Measurements from ENCODE around the gene UIMC1.

The UIMC1 gene

DNA sequence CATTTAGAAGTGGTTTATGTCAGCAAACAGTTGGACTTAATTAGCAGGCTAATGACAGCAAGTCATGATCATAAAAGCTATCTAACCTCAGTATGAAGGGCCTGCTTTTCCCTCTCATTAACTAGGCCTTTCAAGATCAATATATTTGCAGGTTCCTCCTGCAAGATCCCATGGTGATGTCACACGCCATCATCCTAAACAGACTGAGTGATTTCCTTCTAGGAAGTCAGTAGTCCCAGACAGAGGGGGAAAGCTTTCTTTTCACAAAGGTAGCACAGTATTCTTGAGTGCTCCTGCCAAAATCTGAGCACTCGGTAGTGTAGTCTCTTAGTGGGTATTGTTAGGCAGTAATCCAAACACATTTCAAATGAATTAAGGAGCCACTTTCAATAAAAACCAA lies 52.5 kb downstream of the UIMC1 start:
- no peaks in the 10 kb centered on the region for H3K9me3 ChIP-seq (ENCODE audit: control insufficient read depth, insufficient read depth, low read length)
- no peak overlapping the region for H3K9ac ChIP-seq (ENCODE audit: low read depth, low read length)
- H3K36me3 ChIP-seq (ENCODE audit: control insufficient read depth, insufficient read depth, low read length): peaks cover 87% of the 10 kb centered on the region
- no peaks in the 10 kb centered on the region for H3K27me3 ChIP-seq (ENCODE audit: control insufficient read depth, insufficient read depth, low read length)
- no peak overlapping the region for H3K27ac ChIP-seq (ENCODE audit: low read depth, low read length)
- peaks cover 5% of the 10 kb centered on the region; the same call in 1 of the 2 replicates for H3K4me1 ChIP-seq (ENCODE audit: control insufficient read depth, insufficient read depth, low read length)
- H3K4me3 ChIP-seq (ENCODE audit: low read depth, low read length): no peak overlapping the region

DNA sequence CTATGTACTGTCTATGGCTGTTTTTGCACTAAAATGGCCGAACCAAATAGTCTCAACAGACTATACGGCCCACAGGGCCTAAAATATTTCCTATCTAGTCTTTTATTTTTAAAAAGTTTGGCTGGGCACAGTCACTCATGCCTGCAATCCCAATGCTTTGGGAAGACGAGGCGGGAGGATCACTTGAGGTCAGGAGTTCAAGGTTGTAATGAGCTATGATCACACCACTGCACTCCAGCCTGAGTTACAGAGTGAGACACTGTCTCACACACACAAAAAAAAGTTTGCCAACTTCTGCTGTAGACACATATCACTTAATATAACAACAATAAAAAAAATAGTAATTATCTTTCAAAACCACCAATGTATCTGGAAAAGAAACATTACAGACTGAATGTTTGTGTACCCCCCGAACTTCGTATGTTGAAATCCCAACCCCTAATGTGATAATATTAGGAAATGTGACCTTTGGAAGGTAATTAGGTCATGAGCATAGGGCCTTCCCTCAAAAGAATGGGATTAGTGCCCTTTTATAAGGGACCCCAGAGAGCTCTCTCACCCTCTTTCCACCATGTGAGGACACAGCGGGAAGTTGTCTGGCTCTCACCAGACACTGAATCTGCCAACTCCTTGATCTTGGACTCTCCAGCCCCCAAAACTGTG lies 53.9 kb downstream of the UIMC1 start:
- H3K9me3 ChIP-seq (ENCODE audit: control insufficient read depth, insufficient read depth, low read length): no peaks in the 10 kb centered on the region
- no peak overlapping the region for H3K9ac ChIP-seq (ENCODE audit: low read depth, low read length)
- H3K4me3 ChIP-seq (ENCODE audit: low read depth, low read length): no peak overlapping the region
- peaks cover 16% of the 10 kb centered on the region for H3K4me1 ChIP-seq (ENCODE audit: control insufficient read depth, insufficient read depth, low read length)
- H3K36me3 ChIP-seq (ENCODE audit: control insufficient read depth, insufficient read depth, low read length): peaks cover 85% of the 10 kb centered on the region
- H3K27ac ChIP-seq (ENCODE audit: low read depth, low read length): no peak overlapping the region
- H3K27me3 ChIP-seq (ENCODE audit: control insufficient read depth, insufficient read depth, low read length): no peaks in the 10 kb centered on the region

DNA sequence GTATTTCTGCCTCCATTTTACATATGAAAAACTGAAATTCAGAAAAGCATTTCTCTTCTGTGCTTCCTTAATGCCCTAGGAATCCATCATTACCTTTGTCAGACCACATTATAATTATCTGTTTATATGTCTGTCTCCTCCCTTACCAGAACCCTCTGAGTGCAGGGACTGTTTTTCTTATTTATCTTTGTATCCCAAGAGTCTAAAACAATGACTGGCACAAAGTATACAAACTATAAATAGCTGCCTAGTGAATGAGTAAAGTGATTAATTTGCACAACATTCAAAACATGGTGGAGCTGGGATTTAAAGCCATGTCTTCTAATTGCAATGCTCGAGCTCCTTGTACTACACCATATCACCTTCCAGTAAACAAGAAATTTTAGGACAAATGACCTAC lies 58.1 kb downstream of the UIMC1 start:
- H3K27ac ChIP-seq (ENCODE audit: low read depth, low read length): no peak overlapping the region
- H3K4me1 ChIP-seq (ENCODE audit: control insufficient read depth, insufficient read depth, low read length): peaks cover 36% of the 10 kb centered on the region
- no peaks in the 10 kb centered on the region for H3K9me3 ChIP-seq (ENCODE audit: control insufficient read depth, insufficient read depth, low read length)
- H3K4me3 ChIP-seq (ENCODE audit: low read depth, low read length): no peak overlapping the region
- H3K36me3 ChIP-seq (ENCODE audit: control insufficient read depth, insufficient read depth, low read length): peaks cover 55% of the 10 kb centered on the region
- no peaks in the 10 kb centered on the region for H3K27me3 ChIP-seq (ENCODE audit: control insufficient read depth, insufficient read depth, low read length)
- no peak overlapping the region for H3K9ac ChIP-seq (ENCODE audit: low read depth, low read length)

DNA sequence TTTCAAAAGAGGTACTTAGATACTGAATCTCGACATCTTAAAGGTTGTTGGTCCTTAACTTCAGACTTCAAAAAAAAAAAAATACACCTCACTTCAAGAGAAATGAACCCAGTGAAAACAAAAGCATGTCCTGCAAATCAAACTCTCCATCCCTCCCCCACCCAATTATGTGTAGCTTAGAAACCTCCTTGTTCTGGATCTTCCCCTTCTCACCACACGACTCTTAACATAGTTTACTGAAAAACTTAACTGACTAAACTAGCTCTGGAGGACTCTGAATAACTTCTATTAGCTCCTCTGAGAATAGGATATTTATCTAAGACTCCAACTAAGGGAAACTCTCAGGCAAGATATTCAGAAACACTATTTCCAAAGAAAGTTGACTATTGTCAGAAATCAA lies 58.7 kb downstream of the UIMC1 start:
- Histone ChIP-seq H3K27me3 (ENCODE audit: control insufficient read depth, insufficient read depth, low read length) (no peaks in the 10 kb centered on the region), H3K4me1 (ENCODE audit: control insufficient read depth, insufficient read depth, low read length) (peaks cover 42% of the 10 kb centered on the region), H3K9me3 (ENCODE audit: control insufficient read depth, insufficient read depth, low read length) (no peaks in the 10 kb centered on the region), H3K9ac (ENCODE audit: low read depth, low read length) (no peak overlapping the region), H3K27ac (ENCODE audit: low read depth, low read length) (no peak overlapping the region), H3K4me3 (ENCODE audit: low read depth, low read length) (no peak overlapping the region), H3K36me3 (ENCODE audit: control insufficient read depth, insufficient read depth, low read length) (peaks cover 50% of the 10 kb centered on the region)

DNA sequence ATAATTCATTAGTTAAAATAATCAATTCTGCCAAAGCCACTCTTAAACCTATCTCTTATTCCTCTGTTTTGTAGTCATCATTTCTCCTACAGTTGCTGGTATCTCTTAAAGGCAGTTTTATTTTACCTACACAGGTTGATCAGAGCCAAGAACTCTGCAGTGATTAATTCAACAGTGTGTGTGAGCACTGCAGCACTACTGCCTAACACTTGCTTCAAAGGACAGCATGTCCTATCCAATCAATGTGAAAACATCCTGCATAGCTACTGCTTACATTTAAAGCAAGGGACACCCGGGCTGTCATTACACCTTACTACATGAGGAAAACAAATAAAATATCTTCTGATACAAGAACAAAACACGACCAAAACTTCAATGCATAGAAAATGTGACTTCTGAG lies 62.3 kb downstream of the UIMC1 start:
- H3K9ac ChIP-seq (ENCODE audit: low read depth, low read length): peak overlapping the region; percentile 46
- H3K9me3 ChIP-seq (ENCODE audit: control insufficient read depth, insufficient read depth, low read length): no peaks in the 10 kb centered on the region
- H3K4me3 ChIP-seq (ENCODE audit: low read depth, low read length): peak overlapping the region; percentile 30
- peak overlapping the region; percentile 93 for H3K27ac ChIP-seq (ENCODE audit: low read depth, low read length)
- no peaks in the 10 kb centered on the region for H3K27me3 ChIP-seq (ENCODE audit: control insufficient read depth, insufficient read depth, low read length)
- peaks cover 50% of the 10 kb centered on the region for H3K36me3 ChIP-seq (ENCODE audit: control insufficient read depth, insufficient read depth, low read length)
- H3K4me1 ChIP-seq (ENCODE audit: control insufficient read depth, insufficient read depth, low read length): peaks cover 45% of the 10 kb centered on the region

DNA sequence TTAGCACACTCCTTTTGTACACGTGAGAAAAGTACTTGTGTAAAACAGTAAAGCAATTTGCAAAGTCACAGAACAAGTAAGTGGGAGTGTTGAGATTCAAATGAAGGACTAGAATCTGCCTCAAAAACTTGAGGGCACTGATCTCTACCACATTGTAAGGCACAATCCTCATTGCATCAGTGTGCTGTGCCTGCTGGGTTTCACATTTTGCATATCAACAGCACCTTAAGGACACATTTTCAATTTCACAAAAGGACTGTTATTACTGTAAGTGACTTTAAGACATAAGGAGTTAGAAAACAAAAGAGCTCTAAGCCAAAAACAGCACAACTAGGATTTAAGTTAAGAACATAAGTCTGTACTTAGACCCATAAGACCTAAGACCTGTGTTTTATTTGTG lies 62.8 kb downstream of the UIMC1 start:
- peaks cover 50% of the 10 kb centered on the region for H3K36me3 ChIP-seq (ENCODE audit: control insufficient read depth, insufficient read depth, low read length)
- H3K27me3 ChIP-seq (ENCODE audit: control insufficient read depth, insufficient read depth, low read length): no peaks in the 10 kb centered on the region
- H3K4me1 ChIP-seq (ENCODE audit: control insufficient read depth, insufficient read depth, low read length): peaks cover 44% of the 10 kb centered on the region
- H3K4me3 ChIP-seq (ENCODE audit: low read depth, low read length): peak overlapping the region; percentile 30
- H3K27ac ChIP-seq (ENCODE audit: low read depth, low read length): peak overlapping the region; percentile 93
- H3K9ac ChIP-seq (ENCODE audit: low read depth, low read length): peak overlapping the region; percentile 46
- no peaks in the 10 kb centered on the region for H3K9me3 ChIP-seq (ENCODE audit: control insufficient read depth, insufficient read depth, low read length)

DNA sequence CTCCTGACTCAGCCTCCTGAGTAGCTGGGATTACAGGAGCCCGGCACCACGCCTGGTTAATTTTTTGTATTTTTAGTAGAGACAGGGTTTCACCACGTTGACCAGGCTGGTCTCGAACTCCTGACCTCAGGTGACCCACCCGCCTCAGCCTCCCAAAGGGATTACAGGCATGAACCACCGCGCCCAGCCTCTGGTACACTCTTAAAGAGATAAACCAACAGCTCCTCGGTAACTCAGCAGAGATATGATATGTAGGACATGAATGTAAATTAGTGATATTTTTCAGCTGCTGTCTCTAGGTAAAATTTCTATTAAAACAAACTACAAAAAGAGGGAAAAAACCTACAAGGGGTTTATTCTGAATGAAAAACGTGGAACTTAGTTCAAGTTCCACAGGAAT lies 64.6 kb downstream of the UIMC1 start:
- H3K4me3 ChIP-seq (ENCODE audit: low read depth, low read length): no peak overlapping the region
- no peaks in the 10 kb centered on the region for H3K9me3 ChIP-seq (ENCODE audit: control insufficient read depth, insufficient read depth, low read length)
- no peaks in the 10 kb centered on the region for H3K27me3 ChIP-seq (ENCODE audit: control insufficient read depth, insufficient read depth, low read length)
- H3K9ac ChIP-seq (ENCODE audit: low read depth, low read length): no peak overlapping the region
- H3K36me3 ChIP-seq (ENCODE audit: control insufficient read depth, insufficient read depth, low read length): peaks cover 37% of the 10 kb centered on the region
- no peak overlapping the region for H3K27ac ChIP-seq (ENCODE audit: low read depth, low read length)
- H3K4me1 ChIP-seq (ENCODE audit: control insufficient read depth, insufficient read depth, low read length): peaks cover 32% of the 10 kb centered on the region

DNA sequence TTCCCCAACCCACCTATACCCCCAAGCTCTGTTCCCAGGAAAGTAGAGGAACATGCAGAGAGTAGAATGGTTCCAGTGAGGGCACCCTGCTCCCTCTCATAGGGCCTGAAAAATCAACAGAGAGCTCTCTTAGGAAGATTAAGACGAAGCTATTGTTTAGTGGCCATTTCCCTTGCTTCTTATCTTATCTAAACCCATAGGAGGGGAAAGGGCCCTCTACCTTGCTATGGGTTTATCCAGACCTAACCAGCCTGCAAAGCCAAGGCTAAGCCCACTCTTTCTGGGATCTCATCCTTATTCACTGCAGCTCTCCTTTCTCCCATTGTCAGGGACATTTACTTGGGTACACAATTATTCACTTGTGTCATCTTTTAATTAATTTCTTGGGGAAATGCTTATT lies 68.1 kb downstream of the UIMC1 start:
- Histone ChIP-seq H3K9ac (ENCODE audit: low read depth, low read length) (no peak overlapping the region), H3K4me3 (ENCODE audit: low read depth, low read length) (no peak overlapping the region), H3K9me3 (ENCODE audit: control insufficient read depth, insufficient read depth, low read length) (no peaks in the 10 kb centered on the region), H3K27me3 (ENCODE audit: control insufficient read depth, insufficient read depth, low read length) (no peaks in the 10 kb centered on the region), H3K4me1 (ENCODE audit: control insufficient read depth, insufficient read depth, low read length) (peaks cover 13% of the 10 kb centered on the region), H3K36me3 (ENCODE audit: control insufficient read depth, insufficient read depth, low read length) (peaks cover 40% of the 10 kb centered on the region), H3K27ac (ENCODE audit: low read depth, low read length) (no peak overlapping the region)

DNA sequence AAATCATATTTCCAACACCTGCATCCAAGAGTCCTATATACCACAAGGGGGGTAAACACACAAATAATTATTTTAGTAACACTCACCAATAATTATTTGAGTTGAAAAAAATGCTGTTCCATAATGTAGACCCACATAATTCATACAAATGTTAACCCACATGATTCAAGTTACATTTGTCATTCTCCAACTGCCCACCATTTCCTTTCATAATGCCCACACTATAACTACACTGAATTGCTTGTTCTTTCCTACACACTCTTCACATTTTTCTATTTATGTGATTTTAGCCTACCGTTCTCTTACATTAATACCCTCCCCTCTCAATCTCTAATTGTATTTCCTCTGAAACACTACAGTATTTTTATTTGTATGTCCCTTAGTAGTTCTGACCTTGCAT lies 71.6 kb downstream of the UIMC1 start:
- H3K27ac ChIP-seq (ENCODE audit: low read depth, low read length): no peak overlapping the region
- no peaks in the 10 kb centered on the region for H3K9me3 ChIP-seq (ENCODE audit: control insufficient read depth, insufficient read depth, low read length)
- no peak overlapping the region for H3K4me3 ChIP-seq (ENCODE audit: low read depth, low read length)
- H3K4me1 ChIP-seq (ENCODE audit: control insufficient read depth, insufficient read depth, low read length): no peaks in the 10 kb centered on the region
- no peaks in the 10 kb centered on the region for H3K27me3 ChIP-seq (ENCODE audit: control insufficient read depth, insufficient read depth, low read length)
- H3K36me3 ChIP-seq (ENCODE audit: control insufficient read depth, insufficient read depth, low read length): peaks cover 45% of the 10 kb centered on the region
- no peak overlapping the region for H3K9ac ChIP-seq (ENCODE audit: low read depth, low read length)

DNA sequence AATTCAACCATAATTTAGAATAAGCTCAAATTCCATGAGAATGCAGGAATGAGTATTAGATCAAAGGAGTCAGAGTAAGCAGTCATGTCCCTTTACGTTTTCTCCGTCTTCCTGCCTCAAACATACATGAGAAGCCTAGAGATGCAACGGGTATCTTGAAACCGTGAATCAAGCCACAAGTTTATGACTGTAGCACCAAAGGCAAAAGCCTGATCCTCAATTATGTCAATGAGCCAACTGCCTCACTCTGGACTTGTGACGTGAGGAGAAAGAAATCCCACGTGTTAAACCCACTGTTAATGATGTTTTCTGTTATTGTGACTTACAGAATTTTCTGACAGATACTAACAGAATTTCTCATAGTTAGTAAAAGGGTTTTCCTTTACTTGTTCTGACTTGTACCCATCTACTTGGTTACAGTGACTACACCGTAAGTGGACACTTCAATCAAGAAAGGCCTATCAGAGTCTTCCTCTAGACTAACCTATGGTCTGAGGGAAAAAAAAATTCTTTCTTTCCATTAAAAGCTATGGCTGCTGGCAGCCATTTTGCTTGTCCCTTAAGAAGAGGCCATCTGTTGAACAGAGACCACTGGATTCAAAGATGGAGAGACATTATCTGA lies 72.2 kb downstream of the UIMC1 start:
- Histone ChIP-seq H3K9me3 (ENCODE audit: control insufficient read depth, insufficient read depth, low read length) (no peaks in the 10 kb centered on the region), H3K36me3 (ENCODE audit: control insufficient read depth, insufficient read depth, low read length) (peaks cover 39% of the 10 kb centered on the region), H3K4me3 (ENCODE audit: low read depth, low read length) (no peak overlapping the region), H3K9ac (ENCODE audit: low read depth, low read length) (no peak overlapping the region), H3K27ac (ENCODE audit: low read depth, low read length) (no peak overlapping the region), H3K27me3 (ENCODE audit: control insufficient read depth, insufficient read depth, low read length) (no peaks in the 10 kb centered on the region), H3K4me1 (ENCODE audit: control insufficient read depth, insufficient read depth, low read length) (no peaks in the 10 kb centered on the region)

DNA sequence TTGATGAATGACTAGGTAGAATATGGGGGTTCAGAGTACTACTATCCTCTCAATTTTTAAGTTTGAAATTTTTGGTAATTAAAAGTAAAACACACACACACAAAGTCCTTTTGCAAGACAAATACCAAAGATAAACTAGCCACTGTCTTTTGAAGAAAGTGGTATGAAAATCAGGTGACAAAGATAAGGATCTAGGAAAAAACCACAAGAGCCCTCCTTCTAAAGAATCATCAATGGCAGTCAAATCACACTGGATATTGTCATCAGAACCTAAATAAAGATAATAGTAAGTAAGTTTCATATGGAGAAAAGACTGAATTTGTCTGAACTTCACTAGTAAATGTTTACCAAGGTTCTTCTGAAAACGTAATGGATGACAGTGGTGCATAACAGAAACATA lies 76.9 kb downstream of the UIMC1 start:
- Histone ChIP-seq H3K4me3 (ENCODE audit: low read depth, low read length) (no peak overlapping the region), H3K27me3 (ENCODE audit: control insufficient read depth, insufficient read depth, low read length) (no peaks in the 10 kb centered on the region), H3K4me1 (ENCODE audit: control insufficient read depth, insufficient read depth, low read length) (no peaks in the 10 kb centered on the region), H3K27ac (ENCODE audit: low read depth, low read length) (no peak overlapping the region), H3K9ac (ENCODE audit: low read depth, low read length) (no peak overlapping the region), H3K9me3 (ENCODE audit: control insufficient read depth, insufficient read depth, low read length) (no peaks in the 10 kb centered on the region), H3K36me3 (ENCODE audit: control insufficient read depth, insufficient read depth, low read length) (peaks cover 36% of the 10 kb centered on the region)
